ENCODE results near the gene FEN1.

FEN1 gene

DNA sequence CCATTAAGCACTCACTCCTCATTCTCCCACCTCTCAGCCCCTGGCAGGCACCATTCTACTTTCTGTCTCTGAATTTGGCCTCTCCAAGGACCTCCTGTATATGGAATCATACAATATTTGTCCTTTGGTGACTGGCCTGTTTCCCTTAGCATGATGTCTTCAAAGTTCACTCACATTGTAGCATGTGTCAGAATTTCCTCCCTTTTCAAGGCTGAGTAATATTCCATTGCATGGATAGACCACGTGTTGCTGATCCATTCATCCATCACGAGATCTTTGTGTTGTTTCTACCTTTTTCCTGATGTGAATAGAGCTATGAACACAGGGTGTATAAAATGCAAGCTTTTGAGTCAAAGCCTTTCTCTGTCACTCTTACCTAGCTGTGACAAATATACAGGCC, 47.0 kb downstream of the FEN1 start:
- Histone ChIP-seq H3K4me1 (ENCODE audit: insufficient read depth, poor library complexity, severe bottlenecking) (no peaks in the 10 kb centered on the region), H3K4me3 (ENCODE audit: severe bottlenecking) (no peak overlapping the region), H3K27me3 (ENCODE audit: insufficient read depth, poor library complexity, severe bottlenecking) (no peaks in the 10 kb centered on the region), H3K36me3 (ENCODE audit: low read depth) (peaks cover 92% of the 10 kb centered on the region), H3K27ac (ENCODE audit: poor library complexity, severe bottlenecking) (no peak overlapping the region), H3K9me3 (ENCODE audit: severe bottlenecking) (no peaks in the 10 kb centered on the region)
- DNase-seq (ENCODE audit: low spot score) (no peak), ATAC-seq (ENCODE audit: low read depth) (no peak)
- TF ChIP-seq, protein P1, sequence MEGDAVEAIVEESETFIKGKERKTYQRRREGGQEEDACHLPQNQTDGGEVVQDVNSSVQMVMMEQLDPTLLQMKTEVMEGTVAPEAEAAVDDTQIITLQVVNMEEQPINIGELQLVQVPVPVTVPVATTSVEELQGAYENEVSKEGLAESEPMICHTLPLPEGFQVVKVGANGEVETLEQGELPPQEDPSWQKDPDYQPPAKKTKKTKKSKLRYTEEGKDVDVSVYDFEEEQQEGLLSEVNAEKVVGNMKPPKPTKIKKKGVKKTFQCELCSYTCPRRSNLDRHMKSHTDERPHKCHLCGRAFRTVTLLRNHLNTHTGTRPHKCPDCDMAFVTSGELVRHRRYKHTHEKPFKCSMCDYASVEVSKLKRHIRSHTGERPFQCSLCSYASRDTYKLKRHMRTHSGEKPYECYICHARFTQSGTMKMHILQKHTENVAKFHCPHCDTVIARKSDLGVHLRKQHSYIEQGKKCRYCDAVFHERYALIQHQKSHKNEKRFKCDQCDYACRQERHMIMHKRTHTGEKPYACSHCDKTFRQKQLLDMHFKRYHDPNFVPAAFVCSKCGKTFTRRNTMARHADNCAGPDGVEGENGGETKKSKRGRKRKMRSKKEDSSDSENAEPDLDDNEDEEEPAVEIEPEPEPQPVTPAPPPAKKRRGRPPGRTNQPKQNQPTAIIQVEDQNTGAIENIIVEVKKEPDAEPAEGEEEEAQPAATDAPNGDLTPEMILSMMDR (IDR thresholded peaks at IDR 0.05; ENCODE audit: poor library complexity, severe bottlenecking) = no peak

DNA sequence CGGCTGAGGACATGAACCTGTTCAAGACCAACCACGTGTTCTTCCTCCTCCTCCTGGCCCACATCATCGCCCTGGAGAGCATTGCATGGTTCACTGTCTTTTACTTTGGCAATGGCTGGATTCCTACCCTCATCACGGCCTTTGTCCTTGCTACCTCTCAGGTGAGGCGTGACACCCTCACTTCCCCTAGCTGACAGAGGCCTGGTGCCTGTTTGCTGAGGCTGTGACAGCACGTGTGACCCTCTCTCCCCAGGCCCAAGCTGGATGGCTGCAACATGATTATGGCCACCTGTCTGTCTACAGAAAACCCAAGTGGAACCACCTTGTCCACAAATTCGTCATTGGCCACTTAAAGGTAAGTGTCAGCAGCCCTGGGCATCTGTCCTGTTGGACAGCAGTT, 47.7 kb downstream of the FEN1 start:
- TF ChIP-seq, protein P1 (IDR thresholded peaks at IDR 0.05; ENCODE audit: poor library complexity, severe bottlenecking) = no peak
- H3K4me1 ChIP-seq (ENCODE audit: insufficient read depth, poor library complexity, severe bottlenecking) = no peaks in the 10 kb centered on the region
- H3K27me3 ChIP-seq (ENCODE audit: insufficient read depth, poor library complexity, severe bottlenecking) = no peaks in the 10 kb centered on the region
- no peak overlapping the region for H3K4me3 ChIP-seq (ENCODE audit: severe bottlenecking)
- H3K36me3 ChIP-seq (ENCODE audit: low read depth) = peaks cover 97% of the 10 kb centered on the region
- ATAC-seq (ENCODE audit: low read depth) (no peak), DNase-seq (ENCODE audit: low spot score) (no peak)
- no peak overlapping the region for H3K27ac ChIP-seq (ENCODE audit: poor library complexity, severe bottlenecking)
- no peaks in the 10 kb centered on the region for H3K9me3 ChIP-seq (ENCODE audit: severe bottlenecking)

DNA sequence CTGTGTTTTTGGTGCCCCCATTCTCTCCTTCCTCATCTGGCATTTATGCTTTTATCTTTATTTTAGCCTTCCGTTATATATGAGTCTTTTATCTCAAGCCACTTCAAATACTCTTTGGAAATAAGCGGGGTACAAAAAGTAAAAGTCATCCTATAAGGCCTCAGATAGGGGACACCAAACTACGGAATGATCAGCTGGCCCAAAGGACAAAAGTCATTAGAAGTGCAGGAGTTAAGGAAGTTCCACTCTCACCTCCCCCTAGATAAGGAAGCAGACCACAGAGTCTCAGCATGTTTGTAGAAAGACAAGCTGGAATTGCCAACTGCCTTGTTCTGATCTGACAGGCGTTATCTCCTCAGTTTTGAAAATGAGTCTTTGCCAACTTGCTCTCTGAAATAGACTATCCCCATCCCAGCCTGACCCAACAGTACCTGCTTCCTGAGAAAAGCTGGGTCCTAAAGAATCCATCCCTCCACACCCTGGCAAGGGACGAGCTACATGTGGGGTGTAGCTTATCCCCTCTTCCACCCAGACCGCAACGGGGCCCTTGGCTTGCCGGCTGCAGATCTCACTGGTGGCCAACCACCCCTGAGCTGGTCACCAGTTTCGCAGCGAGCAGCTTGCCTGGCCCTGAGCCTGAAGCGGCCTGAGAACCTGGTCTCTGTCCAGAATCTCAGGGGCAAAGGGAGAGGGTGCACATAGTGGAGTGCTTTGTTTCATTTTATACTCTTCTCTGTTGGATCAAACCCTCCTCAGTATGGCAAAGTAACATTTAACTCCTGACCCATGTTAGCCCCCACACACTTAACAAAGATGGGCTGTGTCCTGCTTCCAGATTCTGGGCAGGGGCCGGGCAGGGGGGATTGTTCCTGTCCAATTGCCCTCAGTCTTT, 49.2 kb downstream of the FEN1 start:
- Histone ChIP-seq H3K4me1 (ENCODE audit: insufficient read depth, poor library complexity, severe bottlenecking) (no peaks in the 10 kb centered on the region), H3K36me3 (ENCODE audit: low read depth) (peaks cover 91% of the 10 kb centered on the region), H3K9me3 (ENCODE audit: severe bottlenecking) (no peaks in the 10 kb centered on the region), H3K27ac (ENCODE audit: poor library complexity, severe bottlenecking) (no peak overlapping the region), H3K4me3 (ENCODE audit: severe bottlenecking) (no peak overlapping the region), H3K27me3 (ENCODE audit: insufficient read depth, poor library complexity, severe bottlenecking) (no peaks in the 10 kb centered on the region)
- ATAC-seq (ENCODE audit: low read depth) = no peak
- no peak for DNase-seq (ENCODE audit: low spot score)
- TF ChIP-seq, protein P1 (IDR thresholded peaks at IDR 0.05; ENCODE audit: poor library complexity, severe bottlenecking) = no peak

DNA sequence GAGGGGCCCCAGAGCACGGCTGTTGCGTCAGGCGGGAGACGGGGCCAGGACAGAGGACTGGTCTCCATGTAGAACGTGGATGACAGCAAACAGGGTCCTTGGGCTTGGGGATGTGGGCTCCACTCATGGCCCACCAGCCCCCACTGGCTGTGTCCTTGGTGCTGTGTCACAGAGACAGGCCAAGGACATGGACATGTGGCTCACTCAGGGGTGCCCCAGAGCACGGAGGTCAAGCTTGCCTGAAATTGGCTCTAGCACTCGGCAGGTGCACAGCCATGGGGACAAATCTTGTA, 49.8 kb downstream of the FEN1 start:
- H3K27ac ChIP-seq (ENCODE audit: poor library complexity, severe bottlenecking) = no peak overlapping the region
- H3K9me3 ChIP-seq (ENCODE audit: severe bottlenecking) = no peaks in the 10 kb centered on the region
- TF ChIP-seq, protein P1 (IDR thresholded peaks at IDR 0.05; ENCODE audit: poor library complexity, severe bottlenecking) = no peak
- H3K36me3 ChIP-seq (ENCODE audit: low read depth) = peaks cover 91% of the 10 kb centered on the region
- DNase-seq (ENCODE audit: low spot score) (no peak), ATAC-seq (ENCODE audit: low read depth) (no peak)
- H3K4me1 ChIP-seq (ENCODE audit: insufficient read depth, poor library complexity, severe bottlenecking) = no peaks in the 10 kb centered on the region
- H3K4me3 ChIP-seq (ENCODE audit: severe bottlenecking) = no peak overlapping the region
- no peaks in the 10 kb centered on the region for H3K27me3 ChIP-seq (ENCODE audit: insufficient read depth, poor library complexity, severe bottlenecking)

DNA sequence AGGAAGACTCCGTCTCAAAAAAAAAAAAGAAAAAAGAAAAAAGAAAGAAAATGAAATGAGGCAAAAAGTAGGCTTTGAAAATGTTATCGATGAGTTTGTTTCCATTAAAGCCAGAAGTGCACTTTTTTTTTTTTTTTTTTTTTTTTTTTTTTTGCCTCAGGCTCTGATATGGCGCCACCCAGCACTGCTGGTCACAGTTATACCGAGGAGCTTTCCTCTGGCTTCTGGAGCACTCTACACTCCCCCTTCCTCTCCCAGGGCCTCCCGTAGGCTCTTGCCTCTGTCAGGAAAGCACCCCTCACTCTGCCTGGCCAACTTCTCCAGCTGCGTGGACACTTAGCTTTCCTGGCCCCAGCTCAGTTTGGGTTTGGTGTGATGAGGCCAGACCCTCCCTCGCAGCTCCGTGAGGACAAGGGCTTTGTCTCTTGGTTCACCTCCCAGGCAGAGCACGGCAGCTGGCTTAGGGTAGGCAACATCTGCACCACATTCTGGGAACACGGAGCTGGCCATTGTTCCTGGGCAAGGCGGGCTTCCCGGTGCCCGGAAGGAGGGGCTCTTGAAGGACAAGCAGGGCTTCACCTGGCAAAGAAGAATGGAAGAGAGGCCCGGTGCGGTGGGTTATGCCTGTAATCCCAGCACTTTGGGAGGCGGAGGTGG, 52.3 kb downstream of the FEN1 start:
- no peak for DNase-seq (ENCODE audit: low spot score)
- H3K4me3 ChIP-seq (ENCODE audit: severe bottlenecking) = no peak overlapping the region
- no peaks in the 10 kb centered on the region for H3K4me1 ChIP-seq (ENCODE audit: insufficient read depth, poor library complexity, severe bottlenecking)
- no peak for ATAC-seq (ENCODE audit: low read depth)
- H3K27ac ChIP-seq (ENCODE audit: poor library complexity, severe bottlenecking) = no peak overlapping the region
- TF ChIP-seq, protein P1 (IDR thresholded peaks at IDR 0.05; ENCODE audit: poor library complexity, severe bottlenecking) = no peak
- H3K27me3 ChIP-seq (ENCODE audit: insufficient read depth, poor library complexity, severe bottlenecking) = no peaks in the 10 kb centered on the region
- H3K9me3 ChIP-seq (ENCODE audit: severe bottlenecking) = no peaks in the 10 kb centered on the region
- H3K36me3 ChIP-seq (ENCODE audit: low read depth) = peaks cover 91% of the 10 kb centered on the region
